ENCODE results near the gene ADARB2.

ADARB2 gene

GRCh38 chr10:1154531-1155295 lies 582.6 kb downstream of the ADARB2 start:
- DNase-seq: no peak

- DNase-seq: no peak
Observed at GRCh38 chr10:1153805-1154351, 583.4 kb downstream of the ADARB2 start.

GRCh38 chr10:1153251-1153763 lies 584.0 kb downstream of the ADARB2 start:
- DNase-seq: no peak

GRCh38 chr10:1152386-1153250 lies 584.7 kb downstream of the ADARB2 start:
- no peak for DNase-seq

GRCh38 chr10:1151076-1152033 lies 586.0 kb downstream of the ADARB2 start:
- no peak for DNase-seq

- DNase-seq: no peak
Observed at GRCh38 chr10:1150638-1150955, 586.7 kb downstream of the ADARB2 start.

GRCh38 chr10:1149793-1150637 lies 587.3 kb downstream of the ADARB2 start:
- DNase-seq: no peak

GRCh38 chr10:1148855-1149605 lies 588.3 kb downstream of the ADARB2 start:
- DNase-seq: no peak

- no peak for DNase-seq
Observed at GRCh38 chr10:1147810-1148209, 589.5 kb downstream of the ADARB2 start.

GRCh38 chr10:1142596-1142995 lies 594.7 kb downstream of the ADARB2 start:
- peak; percentile 14 for DNase-seq

- no peak for DNase-seq
Observed at GRCh38 chr10:1141701-1142100, 595.6 kb downstream of the ADARB2 start.

- DNase-seq: no peak
Observed at GRCh38 chr10:1141261-1141660, 596.1 kb downstream of the ADARB2 start.

- no peak for DNase-seq
Observed at GRCh38 chr10:1138529-1138928, 598.8 kb downstream of the ADARB2 start.

GRCh38 chr10:1137499-1138163 lies 599.7 kb downstream of the ADARB2 start:
- no peak for DNase-seq

GRCh38 chr10:1136268-1136667 lies 601.1 kb downstream of the ADARB2 start:
- no peak for DNase-seq

- DNase-seq: no peak
Observed at GRCh38 chr10:1134156-1134555, 603.2 kb downstream of the ADARB2 start.

GRCh38 chr10:1133495-1134045 lies 603.8 kb downstream of the ADARB2 start:
- DNase-seq: no peak

- no peak for DNase-seq
Observed at GRCh38 chr10:1132584-1132983, 604.7 kb downstream of the ADARB2 start.

GRCh38 chr10:1130995-1131790 lies 606.1 kb downstream of the ADARB2 start:
- DNase-seq: no peak

All from DMS53 (cell line).